Liver (tissue), 3 donors: Measurements from ENCODE around the gene CA10.

Experiments used
- FOXA1 ChIP-seq: IDR thresholded peaks from 2 replicates; pipeline ENCODE4 v1.6.1; 2016; ENCODE audit warnings: antibody characterized with exemption
- GABPA ChIP-seq, 2 donors: IDR thresholded peaks in 1 of 2; conservative IDR thresholded peaks in 1 of 2; 2 replicates each; pipeline ENCODE4 v1.6.1; 2016; ENCODE audit warnings: antibody characterized with exemption in 2 of 2, mild to moderate bottlenecking in 1 of 2, moderate library complexity in 1 of 2
- RAD21 ChIP-seq, 2 donors: IDR thresholded peaks; 2 replicates each; pipeline ENCODE4 v1.6.1; 2016; ENCODE audit warnings: antibody characterized with exemption in 2 of 2, mild to moderate bottlenecking in 2 of 2
- TAF1 ChIP-seq: conservative IDR thresholded peaks from 2 replicates; pipeline ENCODE4 v1.6.1; 2016; ENCODE audit warnings: antibody characterized with exemption, mild to moderate bottlenecking
- YY1 ChIP-seq: IDR thresholded peaks from 2 replicates; pipeline ENCODE4 v1.6.1; 2016; ENCODE audit warnings: antibody characterized with exemption, mild to moderate bottlenecking
- TF ChIP-seq, protein P1 (sequence below): fragments of 150-350 bp; IDR thresholded peaks from 2 replicates; pipeline ENCODE4 v1.5.1; 2017; ENCODE audit warnings: improper control_type of control experiment, low read depth, low read length; ENCODE audit not compliant: missing input control
- TF ChIP-seq, protein P2 (sequence below): IDR thresholded peaks from 2 replicates; pipeline ENCODE4 v1.6.1; 2016; ENCODE audit warnings: antibody characterized with exemption
- TF ChIP-seq, protein P3 (sequence below): IDR thresholded peaks from 2 replicates; pipeline ENCODE4 v1.6.1; 2016; ENCODE audit warnings: antibody characterized with exemption
- TF ChIP-seq, protein P4 (sequence below): IDR thresholded peaks from 2 replicates; pipeline ENCODE4 v1.6.1; 2016; ENCODE audit warnings: antibody characterized with exemption, mild to moderate bottlenecking
- TF ChIP-seq, protein P5 (sequence below): IDR thresholded peaks from 2 replicates; pipeline ENCODE4 v1.6.1; 2016; ENCODE audit warnings: antibody characterized with exemption
- donor health status: healthy.
- donor health status: healthy.

DNA sequence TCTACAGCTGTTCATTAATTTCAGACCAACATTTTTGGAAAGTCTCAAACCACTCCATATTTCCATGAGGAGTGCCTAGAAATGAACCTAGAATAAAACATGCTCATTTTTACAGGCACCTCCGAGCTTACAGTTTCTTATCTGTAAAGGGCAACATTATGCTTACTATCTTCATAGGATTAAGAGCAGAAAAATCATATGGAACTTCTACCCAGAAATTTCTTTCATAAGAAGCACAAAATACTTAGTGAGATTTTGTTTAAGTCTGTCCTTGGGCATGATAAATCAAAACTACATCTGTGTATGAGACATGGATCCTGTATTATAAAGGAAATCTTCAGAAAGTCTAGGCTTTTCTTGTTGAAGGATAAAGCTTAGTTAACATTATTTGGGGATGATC lies 187.4 kb downstream of the CA10 start:
- TF ChIP-seq, protein P1, sequence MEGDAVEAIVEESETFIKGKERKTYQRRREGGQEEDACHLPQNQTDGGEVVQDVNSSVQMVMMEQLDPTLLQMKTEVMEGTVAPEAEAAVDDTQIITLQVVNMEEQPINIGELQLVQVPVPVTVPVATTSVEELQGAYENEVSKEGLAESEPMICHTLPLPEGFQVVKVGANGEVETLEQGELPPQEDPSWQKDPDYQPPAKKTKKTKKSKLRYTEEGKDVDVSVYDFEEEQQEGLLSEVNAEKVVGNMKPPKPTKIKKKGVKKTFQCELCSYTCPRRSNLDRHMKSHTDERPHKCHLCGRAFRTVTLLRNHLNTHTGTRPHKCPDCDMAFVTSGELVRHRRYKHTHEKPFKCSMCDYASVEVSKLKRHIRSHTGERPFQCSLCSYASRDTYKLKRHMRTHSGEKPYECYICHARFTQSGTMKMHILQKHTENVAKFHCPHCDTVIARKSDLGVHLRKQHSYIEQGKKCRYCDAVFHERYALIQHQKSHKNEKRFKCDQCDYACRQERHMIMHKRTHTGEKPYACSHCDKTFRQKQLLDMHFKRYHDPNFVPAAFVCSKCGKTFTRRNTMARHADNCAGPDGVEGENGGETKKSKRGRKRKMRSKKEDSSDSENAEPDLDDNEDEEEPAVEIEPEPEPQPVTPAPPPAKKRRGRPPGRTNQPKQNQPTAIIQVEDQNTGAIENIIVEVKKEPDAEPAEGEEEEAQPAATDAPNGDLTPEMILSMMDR: no peak
- TF ChIP-seq FOXA1 (no peak), RAD21 (IDR thresholded peaks at IDR 0.05) (no peak), TAF1 (no peak), YY1 (no peak), GABPA (IDR thresholded peaks at IDR 0.05 in 1 of 2, conservative IDR thresholded peaks at IDR 0.05 in 1 of 2) (no peak)
- TF ChIP-seq, protein P2, sequence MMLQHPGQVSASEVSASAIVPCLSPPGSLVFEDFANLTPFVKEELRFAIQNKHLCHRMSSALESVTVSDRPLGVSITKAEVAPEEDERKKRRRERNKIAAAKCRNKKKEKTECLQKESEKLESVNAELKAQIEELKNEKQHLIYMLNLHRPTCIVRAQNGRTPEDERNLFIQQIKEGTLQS: no peak
- TF ChIP-seq, protein P3, sequence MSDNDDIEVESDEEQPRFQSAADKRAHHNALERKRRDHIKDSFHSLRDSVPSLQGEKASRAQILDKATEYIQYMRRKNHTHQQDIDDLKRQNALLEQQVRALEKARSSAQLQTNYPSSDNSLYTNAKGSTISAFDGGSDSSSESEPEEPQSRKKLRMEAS: no peak
- TF ChIP-seq, protein P4, sequence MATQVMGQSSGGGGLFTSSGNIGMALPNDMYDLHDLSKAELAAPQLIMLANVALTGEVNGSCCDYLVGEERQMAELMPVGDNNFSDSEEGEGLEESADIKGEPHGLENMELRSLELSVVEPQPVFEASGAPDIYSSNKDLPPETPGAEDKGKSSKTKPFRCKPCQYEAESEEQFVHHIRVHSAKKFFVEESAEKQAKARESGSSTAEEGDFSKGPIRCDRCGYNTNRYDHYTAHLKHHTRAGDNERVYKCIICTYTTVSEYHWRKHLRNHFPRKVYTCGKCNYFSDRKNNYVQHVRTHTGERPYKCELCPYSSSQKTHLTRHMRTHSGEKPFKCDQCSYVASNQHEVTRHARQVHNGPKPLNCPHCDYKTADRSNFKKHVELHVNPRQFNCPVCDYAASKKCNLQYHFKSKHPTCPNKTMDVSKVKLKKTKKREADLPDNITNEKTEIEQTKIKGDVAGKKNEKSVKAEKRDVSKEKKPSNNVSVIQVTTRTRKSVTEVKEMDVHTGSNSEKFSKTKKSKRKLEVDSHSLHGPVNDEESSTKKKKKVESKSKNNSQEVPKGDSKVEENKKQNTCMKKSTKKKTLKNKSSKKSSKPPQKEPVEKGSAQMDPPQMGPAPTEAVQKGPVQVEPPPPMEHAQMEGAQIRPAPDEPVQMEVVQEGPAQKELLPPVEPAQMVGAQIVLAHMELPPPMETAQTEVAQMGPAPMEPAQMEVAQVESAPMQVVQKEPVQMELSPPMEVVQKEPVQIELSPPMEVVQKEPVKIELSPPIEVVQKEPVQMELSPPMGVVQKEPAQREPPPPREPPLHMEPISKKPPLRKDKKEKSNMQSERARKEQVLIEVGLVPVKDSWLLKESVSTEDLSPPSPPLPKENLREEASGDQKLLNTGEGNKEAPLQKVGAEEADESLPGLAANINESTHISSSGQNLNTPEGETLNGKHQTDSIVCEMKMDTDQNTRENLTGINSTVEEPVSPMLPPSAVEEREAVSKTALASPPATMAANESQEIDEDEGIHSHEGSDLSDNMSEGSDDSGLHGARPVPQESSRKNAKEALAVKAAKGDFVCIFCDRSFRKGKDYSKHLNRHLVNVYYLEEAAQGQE: no peak
- TF ChIP-seq, protein P5, sequence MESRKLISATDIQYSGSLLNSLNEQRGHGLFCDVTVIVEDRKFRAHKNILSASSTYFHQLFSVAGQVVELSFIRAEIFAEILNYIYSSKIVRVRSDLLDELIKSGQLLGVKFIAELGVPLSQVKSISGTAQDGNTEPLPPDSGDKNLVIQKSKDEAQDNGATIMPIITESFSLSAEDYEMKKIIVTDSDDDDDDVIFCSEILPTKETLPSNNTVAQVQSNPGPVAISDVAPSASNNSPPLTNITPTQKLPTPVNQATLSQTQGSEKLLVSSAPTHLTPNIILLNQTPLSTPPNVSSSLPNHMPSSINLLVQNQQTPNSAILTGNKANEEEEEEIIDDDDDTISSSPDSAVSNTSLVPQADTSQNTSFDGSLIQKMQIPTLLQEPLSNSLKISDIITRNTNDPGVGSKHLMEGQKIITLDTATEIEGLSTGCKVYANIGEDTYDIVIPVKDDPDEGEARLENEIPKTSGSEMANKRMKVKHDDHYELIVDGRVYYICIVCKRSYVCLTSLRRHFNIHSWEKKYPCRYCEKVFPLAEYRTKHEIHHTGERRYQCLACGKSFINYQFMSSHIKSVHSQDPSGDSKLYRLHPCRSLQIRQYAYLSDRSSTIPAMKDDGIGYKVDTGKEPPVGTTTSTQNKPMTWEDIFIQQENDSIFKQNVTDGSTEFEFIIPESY: no peak
